Stimulated activated CD4-positive, alpha-beta T cell treated with anti-CD3 and anti-CD28 coated beads, TNF-alpha, amount 100 ng/mL, for 24 hours (primary cell): ENCODE data around the gene SPSB2.

Experiments
- DNase-seq, 3 experiments: peaks; one replicate each; pipeline ENCODE4 v3.0.0-alpha.2; 2020; ENCODE audit warnings: low read depth in 3 of 3

The SPSB2 gene

DNA sequence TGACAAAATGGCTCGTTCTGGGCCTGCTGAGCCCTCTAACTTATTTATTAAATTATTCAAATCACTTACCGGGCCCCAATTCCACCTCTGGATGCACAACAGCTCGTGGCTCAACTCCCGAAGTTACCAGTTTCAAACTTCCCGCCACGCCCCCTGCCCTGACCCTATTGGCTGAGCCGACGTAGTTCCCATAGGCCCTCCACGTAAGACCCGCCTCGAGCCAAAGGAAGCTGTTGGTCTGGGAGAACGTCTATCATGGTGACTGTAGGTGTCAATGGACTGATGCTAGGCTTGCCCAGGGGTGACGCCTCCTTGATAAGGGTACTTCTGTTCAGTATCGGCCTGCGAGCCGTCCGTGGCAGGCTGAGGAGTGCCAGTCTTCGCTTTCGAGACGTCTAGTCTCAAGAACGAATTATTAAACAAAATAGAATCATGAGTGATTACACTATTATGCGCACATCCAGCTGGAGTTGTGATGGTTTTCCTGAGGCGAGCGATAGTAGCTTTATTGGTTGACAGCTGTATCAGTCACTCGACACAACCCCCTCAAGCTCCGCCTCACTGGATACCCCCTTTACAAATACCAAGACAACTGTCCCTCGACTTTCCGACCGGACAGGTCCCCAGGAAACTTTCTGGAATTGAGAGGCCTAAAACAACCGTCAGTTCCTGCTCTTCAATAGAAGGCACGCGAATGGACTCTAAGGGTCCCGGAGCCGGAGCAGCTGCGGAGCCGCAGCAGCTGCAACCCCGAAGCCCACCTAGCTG is 21.8 kb downstream of the SPSB2 start, which contains the start of gene CDCA3:
TSS of gene CDCA3 (minus strand) at position 134 of the 768 bp plus-strand sequence. CDS start 334 bp downstream, outside the sequence.
- DNase-seq: peak; percentile 81 to 95 (median 86)

DNA sequence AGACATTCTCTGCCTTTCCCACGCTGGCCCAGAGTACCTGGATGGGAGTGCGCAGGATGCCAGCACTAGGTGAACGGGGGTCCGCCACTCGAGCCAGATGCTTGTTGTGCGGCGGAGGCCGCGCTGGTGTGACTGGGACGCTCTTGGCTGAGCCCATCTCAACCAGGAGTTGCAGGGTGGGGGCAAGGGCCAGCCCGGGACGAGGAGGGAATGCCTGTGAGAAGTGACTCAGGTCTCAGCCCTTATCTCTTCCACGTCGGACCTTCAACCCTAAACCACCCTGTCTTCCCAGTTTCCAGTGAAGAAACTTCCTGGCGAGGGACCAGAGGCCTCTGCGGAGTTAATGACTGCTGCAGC is 22.3 kb downstream of the SPSB2 start:
- DNase-seq: no peak

DNA sequence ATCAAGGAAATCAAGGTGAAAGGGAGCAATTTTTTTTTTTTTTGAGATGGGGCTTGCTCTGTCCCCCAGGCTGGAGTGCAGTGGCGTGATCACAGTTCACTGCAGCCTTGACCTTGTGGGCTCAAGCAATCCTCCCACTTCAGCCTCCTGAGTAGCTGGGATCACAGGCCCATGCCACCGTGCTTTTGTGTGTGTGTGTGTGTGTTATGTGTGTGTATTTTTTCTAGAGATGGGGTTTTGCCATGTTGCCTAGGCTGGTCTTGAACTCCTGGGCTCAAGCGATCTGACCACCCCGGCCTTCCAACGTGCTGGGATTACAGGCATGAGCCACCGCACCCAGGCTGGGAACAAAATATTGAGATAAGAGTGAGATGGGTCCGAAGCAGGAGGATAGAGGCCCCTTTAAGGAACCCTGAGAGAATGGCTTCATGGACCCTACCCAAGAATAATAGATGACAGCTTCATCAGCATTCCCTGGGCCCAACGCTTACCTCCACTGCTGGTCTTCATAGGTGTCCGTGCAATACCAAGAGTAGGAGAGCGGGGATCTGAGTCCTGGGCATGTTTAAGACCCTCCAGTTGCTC is 23.0 kb downstream of the SPSB2 start:
- DNase-seq: no peak

DNA sequence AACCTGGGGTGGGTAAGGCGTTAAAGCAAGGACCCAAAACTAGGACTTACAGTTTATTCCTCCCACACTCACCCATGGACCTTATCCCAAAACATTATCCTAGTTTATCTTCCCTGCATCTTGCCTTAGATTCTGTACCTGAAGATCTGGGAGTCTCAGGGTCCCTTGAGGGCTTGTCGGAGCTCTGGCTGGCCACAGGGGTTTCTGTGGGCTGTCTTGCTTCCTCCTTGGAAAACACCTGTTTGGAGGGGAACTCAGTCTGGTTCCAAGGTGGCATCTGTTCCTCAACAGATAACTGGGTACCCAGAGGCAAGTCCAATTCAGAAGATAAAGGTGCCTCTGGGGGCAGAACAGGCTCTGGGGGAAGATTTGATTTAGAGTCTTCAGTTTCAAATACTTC is 23.7 kb downstream of the SPSB2 start:
- DNase-seq: no peak

DNA sequence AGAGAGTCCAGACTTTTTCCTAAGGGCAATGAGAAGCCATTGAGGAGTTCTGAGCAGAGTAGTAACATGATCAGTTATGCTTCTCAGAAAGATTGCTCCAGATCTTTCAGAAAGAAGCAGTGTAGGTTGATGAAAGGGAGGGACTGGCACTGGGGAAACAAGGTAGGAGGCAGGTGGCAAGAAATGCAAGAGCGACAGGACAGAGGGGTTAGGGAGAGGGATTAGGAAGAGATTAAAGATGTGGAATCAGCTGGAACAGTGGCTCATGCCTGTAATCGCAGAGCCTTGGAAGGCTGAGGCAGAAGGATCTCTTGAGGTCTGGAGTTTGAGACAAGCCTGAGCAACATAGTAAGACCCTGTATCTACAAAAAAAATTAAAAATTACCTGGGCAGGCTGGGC is 25.4 kb downstream of the SPSB2 start:
- no peak for DNase-seq

DNA sequence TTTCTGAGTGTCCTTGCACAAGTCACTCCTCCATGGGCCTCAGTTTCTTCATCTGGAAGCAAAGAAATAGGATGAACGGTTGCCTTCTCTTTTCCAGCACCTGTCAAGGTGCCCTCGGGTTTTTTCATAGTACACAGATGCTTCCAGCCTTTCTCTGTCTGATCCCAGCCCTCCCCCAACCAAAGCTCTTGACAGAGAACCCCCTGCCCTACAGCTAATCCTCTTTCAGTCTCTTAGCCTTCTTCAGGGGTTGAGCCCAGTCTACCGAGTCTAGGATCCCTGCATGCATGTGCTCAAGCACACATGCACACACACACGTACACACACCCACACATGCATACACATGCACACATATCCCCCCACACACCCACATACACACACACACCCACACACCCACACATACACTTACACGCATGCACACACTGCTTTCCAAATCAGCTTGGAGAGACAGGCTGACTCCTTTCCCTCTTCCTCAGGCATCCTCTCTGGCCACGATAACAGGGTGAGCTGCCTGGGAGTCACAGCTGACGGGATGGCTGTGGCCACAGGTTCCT is 26.7 kb downstream of the SPSB2 start:
- no peak for DNase-seq

DNA sequence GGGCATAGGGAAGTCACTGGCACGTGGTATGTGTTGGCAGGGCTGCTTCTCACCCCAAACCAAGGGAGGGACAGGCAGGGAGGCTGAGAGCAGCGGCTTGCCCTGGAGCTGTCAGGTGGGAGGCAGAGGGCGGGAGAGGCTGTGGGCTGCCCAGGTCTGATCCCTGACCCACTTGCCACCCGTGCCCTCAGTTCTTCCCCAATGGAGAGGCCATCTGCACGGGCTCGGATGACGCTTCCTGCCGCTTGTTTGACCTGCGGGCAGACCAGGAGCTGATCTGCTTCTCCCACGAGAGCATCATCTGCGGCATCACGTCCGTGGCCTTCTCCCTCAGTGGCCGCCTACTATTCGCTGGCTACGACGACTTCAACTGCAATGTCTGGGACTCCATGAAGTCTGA is 27.7 kb downstream of the SPSB2 start:
- DNase-seq: no peak

DNA sequence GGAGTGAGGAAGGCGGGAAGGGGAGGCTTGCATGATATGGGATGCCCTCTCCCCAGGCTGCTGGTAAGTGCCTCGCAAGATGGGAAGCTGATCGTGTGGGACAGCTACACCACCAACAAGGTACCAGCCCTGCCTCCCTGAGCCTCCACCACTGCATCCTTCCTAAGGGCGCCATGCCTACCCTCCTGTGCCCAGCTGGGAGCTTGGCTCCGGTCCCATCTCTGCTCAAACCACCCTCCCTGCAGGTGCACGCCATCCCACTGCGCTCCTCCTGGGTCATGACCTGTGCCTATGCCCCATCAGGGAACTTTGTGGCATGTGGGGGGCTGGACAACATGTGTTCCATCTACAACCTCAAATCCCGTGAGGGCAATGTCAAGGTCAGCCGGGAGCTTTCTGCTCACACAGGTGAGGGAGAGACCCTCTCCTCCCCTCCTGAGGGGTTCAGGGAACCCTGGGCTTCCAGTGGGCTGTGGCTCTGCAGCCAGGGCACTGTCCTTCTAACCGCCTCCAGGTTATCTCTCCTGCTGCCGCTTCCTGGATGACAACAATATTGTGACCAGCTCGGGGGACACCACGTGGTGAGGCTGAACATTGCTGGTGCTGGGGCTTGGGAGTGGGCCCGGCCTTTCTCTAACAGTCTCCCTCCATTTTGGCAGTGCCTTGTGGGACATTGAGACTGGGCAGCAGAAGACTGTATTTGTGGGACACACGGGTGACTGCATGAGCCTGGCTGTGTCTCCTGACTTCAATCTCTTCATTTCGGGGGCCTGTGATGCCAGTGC is 29.8 kb downstream of the SPSB2 start:
- DNase-seq: no peak

DNA sequence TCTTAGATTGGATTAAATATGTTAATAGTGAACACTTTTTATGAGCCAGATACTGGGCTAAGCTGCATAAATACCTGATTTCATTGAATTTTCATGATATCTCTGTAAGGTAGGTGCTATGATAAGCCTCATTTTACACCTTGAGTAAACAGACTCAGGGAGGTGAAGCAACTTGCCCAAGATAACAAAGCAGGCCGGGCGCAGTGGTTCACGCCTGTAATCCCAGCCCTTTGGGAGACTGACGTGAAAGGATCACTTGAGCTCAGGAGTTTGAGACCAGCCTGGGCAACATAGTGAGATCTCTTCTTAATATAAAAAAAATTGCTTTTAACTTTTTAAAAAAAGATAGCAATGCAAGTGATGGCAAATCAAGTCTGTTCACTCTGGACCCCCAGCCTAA is 31.0 kb downstream of the SPSB2 start:
- no peak for DNase-seq

DNA sequence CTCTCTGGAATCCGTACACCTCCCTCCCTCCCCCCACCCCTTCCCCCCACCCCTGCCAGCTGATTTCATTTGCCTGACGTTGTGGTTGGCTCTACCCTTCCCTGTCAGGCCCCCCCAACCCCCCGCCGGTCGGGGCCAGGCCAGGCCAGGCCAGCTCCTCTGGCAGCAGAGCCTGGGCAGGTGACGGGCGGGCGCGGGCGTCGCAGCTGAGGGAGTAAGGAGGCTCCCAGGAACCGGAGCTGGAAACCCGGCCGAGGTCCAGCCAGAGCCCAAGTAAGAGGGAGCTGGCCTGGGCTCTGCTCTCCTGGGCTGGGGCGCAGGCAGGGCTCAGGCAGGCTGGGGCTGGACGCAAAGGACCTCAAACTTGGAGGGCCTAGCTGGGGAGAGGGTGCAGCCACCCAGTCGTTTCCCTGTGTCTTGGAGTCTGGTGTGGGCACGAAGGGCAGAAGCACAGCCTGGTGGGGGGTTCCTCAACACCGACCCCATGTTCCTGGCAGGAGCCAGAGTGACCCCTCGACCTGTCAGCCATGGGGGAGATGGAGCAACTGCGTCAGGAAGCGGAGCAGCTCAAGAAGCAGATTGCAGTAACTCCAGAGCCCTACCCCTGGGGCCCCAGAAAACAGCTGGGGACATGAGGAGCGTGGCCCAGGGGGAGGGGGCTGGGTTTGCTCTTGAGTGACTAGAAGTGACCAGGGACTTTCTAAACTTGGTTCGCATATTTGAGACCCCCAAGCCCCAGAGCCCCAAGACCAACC is 32.2 kb downstream of the SPSB2 start, which contains the start of gene GNB3:
TSS of gene GNB3 (plus strand) at position 165 of the 755 bp plus-strand sequence. CDS start at position 528, 363 bp downstream.
- DNase-seq: no peak

DNA sequence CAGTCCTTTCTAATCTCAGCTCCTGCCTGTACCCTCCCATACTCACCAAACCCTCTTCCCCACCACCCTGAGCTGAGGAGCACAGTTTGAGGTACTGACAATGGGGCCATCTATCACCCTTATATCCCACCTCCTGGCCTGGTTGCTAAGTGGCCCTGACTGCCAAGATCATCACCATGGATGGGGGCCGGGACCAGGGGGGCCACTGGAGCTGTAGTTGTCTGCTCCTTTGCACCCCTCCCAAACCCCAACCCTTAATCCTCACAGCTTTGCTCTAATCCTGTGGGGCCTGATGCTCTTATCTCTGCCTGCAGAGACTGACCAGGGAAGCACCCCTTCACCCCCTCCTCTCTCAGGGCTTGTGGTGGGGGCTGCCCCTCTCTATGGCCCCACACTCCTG is 32.8 kb downstream of the SPSB2 start:
- DNase-seq: no peak

DNA sequence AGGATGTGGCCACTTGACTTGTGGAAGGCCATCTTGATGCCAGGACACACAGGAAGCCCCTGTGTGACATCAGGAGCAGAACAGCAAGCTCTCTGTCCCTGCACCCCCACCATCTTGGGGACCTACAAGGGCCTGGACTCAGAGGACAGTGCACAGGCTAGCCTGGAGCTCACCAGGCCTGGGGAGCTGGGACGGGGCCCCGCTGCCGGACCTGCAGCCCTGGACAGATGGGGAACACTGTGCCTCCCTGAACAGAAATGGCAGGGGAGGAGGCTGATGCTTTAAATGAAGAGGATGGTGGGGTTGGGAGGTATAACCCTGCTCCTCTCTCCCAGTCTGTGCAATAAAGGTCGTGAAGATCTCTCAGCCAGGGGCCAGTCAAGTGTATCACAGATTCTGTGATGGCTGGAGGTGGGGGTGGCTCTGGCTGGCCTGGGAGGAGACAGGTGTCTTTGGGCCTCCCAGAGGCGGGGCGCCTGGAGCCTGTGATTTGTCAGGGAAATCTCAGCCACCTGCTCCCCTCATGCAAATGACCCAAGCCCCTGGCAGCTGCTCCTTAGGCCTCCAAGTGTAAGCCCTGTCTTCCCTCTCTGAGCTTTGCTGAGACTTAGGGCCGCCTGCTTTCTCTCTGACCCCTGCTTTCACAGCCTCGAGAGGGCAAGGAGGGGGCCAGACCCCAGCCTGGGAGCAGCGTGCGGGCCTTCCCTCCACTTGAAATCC is 33.5 kb downstream of the SPSB2 start:
- DNase-seq: no peak

DNA sequence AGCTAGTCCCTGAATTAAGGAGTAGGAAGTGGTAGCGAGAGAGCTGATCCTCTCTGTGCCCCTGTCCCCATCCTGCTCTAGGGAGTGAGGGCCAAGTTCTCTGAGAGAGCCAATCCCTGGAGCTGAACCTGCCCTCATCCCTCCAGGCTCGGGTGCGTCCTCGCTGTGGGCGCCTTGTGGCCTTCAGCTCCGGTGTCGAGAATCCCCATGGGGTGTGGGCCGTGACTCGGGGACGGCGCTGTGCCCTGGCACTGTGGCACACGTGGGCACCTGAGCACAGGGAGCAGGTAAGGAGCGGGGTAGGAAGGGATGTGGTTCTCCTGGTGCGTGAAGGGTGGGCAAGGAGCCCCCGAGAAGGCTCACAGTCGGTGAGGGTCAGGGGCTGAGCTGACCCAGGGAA is 34.2 kb downstream of the SPSB2 start:
- no peak for DNase-seq

DNA sequence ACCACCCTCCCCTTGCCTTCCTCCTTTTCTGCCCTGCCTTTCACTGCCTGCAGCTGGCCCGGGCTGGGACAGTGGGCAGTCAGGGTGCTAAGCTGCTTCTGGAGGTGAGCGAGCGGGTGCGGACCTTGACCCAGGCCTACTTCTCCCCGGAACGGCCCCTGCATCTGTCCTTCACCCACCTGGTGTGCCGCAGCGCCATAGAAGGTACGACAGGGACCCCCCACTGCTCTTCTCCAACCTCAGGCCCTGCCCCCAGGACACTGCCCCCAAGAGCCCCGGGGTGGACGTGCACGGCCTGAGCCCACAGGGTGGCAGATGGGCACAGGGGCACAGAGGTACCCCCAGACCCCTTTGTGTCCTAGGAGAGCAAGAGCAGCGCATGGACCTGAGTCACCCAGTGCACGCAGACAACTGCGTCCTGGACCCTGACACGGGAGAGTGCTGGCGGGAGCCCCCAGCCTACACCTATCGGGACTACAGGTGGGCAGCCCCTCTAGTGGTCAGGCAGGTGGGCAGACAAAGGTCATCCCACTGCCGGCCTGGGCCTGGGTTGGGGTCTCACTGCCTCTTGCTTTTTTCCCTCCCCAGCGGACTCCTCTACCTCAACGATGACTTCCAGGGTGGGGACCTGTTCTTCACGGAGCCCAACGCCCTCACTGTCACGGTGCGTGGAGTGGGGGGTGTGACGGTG is 35.6 kb downstream of the SPSB2 start:
- no peak for DNase-seq

DNA sequence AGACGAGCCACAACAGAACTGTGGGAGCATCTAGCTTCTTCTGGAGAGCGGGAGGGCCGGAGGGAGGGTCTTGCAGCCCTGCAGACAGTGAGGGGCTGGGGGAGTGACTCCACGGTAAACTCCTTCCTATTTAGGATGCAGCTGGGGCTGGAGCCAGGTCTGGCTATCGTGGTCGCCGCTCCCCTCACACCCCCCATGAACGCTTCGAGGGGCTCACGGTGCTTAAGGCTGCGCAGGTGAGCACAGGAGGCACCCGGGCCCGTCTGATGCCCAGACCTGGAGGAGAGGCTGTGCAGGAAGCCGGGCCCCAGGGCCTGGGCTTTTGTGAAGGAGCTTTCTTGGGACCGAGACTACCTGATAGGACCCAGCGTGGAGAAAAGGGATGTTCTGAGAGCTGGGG is 36.3 kb downstream of the SPSB2 start:
- DNase-seq: no peak

DNA sequence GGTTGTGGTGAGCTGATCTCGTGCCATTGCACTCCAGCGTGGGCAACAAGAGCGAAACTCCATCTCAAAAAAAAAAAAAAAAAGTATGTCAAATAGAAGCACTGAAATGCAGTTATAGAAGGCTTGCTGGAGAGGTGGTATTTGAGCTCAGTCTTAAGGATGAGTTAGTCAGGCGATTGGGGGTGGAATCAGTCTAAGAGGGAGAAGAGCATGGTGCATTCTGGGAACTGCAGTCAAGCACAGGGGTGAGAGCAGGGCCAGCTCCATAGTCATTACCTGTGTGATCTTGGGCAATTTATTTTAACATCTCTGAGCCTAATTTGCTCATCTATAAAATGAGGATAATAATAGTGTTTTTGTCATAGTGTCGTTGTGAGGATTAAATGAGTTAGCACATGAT is 38.2 kb downstream of the SPSB2 start:
- DNase-seq: no peak

DNA sequence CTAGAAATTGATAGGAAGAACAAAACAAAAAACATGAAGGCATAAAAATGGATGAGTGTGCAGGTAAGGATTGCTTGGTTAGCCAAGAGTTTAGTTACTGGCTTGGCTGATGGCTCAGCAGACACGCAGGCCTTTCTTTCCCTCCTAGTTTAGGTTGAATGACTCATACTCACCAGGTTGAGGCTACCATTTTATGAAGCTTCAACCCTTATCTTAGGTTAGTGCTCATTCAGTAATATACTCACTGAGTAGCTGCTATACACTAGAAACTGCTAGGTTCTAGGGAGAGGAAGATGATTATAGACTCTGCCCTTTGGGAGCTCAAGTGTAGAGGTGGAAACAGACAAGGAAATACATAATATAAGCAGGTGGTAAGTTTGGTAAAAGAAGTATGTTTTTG is 38.8 kb downstream of the SPSB2 start:
- DNase-seq: no peak

DNA sequence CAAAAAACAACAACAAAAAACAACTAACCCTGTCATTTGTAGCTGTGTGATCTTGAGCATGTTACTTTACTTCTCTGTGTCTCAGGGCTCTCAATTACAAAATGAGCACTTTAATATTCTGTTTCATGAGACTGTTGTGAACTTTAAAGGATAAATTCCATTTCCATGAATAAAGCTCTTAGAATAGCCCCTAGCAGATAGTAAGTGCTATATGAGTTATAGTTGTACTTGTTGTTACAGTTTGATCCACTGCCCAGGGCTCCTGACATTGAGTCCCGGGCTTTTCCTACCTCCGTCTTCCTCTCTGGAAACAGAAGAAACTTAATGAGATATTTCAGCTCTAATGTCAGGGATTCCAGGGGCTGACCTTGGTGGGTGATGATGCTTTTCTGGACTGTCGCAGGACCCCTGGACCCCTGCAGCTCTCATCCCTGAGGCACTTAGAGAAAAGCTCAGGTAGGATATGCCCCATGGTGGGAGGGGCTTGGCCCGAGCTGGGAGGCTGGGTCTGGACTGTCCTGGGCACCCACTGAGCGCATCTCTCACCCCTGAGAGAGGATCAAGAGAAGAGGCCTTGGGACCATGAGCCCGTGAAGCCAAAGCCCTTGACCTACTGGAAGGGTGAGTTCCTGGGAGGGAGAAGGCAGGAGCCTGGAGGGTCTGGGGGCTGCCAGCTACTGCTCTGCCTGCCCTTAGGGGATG is 39.8 kb downstream of the SPSB2 start:
- no peak for DNase-seq

DNA sequence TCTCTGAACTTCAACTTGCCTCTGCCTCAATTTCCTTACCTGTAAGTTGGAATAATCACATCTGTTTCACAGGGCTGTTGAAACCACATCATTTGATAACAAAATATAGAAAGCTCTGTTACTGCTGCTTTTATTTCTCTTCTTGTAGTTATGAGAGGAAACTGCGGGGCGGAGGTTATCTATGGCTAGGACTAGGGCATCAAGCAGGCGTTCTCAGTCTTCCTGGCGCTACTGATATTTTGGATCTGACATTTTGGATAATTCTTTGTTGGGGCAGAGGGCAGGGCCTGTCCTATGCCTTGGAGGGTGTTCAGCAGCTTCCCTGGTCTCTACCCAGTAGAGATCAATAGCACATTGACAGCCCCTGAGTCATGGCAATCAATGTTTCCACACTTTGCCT is 41.0 kb downstream of the SPSB2 start:
- DNase-seq: no peak

DNA sequence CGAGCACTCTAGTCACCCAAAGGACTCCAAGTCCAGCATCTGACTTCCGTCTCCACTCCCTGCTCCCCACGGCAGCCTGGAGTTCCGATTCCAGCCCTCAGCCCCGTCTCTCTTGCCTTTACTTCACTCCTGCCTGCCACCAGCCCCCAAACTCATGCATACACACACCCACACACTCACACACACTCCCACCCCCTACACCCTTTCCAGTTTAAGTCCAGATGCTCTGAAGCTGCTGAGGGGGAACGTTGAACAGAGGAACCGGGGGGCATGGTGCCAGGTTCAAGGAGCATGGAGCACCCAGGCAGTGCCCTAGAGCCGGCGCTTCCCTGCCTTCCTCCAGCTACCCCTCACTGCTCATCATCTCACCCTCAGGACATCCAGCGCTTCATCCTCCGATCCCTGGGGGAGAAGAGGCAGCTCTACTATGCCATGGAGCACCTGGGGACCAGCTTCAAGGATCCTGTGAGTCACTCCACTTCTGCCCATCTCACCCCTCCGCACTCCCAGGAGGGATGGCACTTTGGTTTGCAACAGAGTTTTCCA is 41.6 kb downstream of the SPSB2 start:
- DNase-seq: no peak
